K562 (cell line): ENCODE results near the gene CALU. TPM values are rescaled to one million over a fixed set of nuclear protein-coding genes. Genes with fewer than 3 reads are reported as not detected.

Experiments used
- ARID1B ChIP-seq: fragments of 450-650 bp; IDR thresholded peaks from 2 replicates; pipeline ENCODE4 v1.6.1; 2016; ENCODE audit warnings: antibody characterized with exemption, mild to moderate bottlenecking, inconsistent platforms
- ATF7 ChIP-seq: fragments of 450-650 bp; IDR thresholded peaks from 2 replicates; pipeline ENCODE4 v1.7.1; 2014; ENCODE audit warnings: mild to moderate bottlenecking, moderate library complexity
- CREM ChIP-seq: IDR thresholded peaks from 2 replicates; pipeline ENCODE4 v1.6.1; 2014; ENCODE audit warnings: antibody characterized with exemption, low read depth
- FIP1L1 ChIP-seq: fragments of 200-400 bp; formaldehyde crosslinking; IDR thresholded peaks from 2 replicates; pipeline ENCODE4 v1.6.1; 2018; ENCODE audit warnings: mild to moderate bottlenecking, low read depth, low read length; ENCODE audit not compliant: poor library complexity, severe bottlenecking
- JUN ChIP-seq, 2 experiments: sonication (generic) in 1 of 2; formaldehyde crosslinking in 1 of 2; IDR thresholded peaks; 2 replicates each; pipeline versions ENCODE4 v1.6.1 to v1.8.0; 2012 to 2022; ENCODE audit warnings: borderline replicate concordance in 2 of 2, mild to moderate bottlenecking in 2 of 2, improper control_type of control experiment in 1 of 2, low read depth in 1 of 2, low read length in 1 of 2, missing genetic modification reagents in 1 of 2
- JUND ChIP-seq, 2 experiments: IDR thresholded peaks; 2 replicates in 1 of 2; 3 replicates in 1 of 2; pipeline ENCODE4 v1.6.1; 2011; ENCODE audit warnings: borderline replicate concordance in 2 of 2, low read depth in 2 of 2, low read length in 2 of 2, improper control_type of control experiment in 1 of 2, missing biosample characterization in 1 of 2, missing genetic modification characterization in 1 of 2, missing genetic modification reagents in 1 of 2
- KLF13 ChIP-seq: fragments of 450-650 bp; IDR thresholded peaks from 2 replicates; pipeline ENCODE4 v1.6.1; 2016; ENCODE audit warnings: missing genetic modification characterization, low read depth, mild to moderate bottlenecking, missing compliant biosample characterization, moderate library complexity, borderline replicate concordance
- LARP7 ChIP-seq: fragments of 450-650 bp; IDR thresholded peaks from 2 replicates; pipeline ENCODE4 v1.6.1; 2016
- RBM14 ChIP-seq: fragments of 200-400 bp; formaldehyde crosslinking; IDR thresholded peaks from 2 replicates; pipeline ENCODE4 v1.6.1; 2018; ENCODE audit warnings: low read depth, mild to moderate bottlenecking, low read length, moderate library complexity, borderline replicate concordance; ENCODE audit not compliant: insufficient read depth
- SMAD1 ChIP-seq: fragments of 150-350 bp; IDR thresholded peaks from 2 replicates; pipeline ENCODE4 v1.6.1; 2014; ENCODE audit warnings: low read length, low read depth; ENCODE audit not compliant: partially characterized antibody
- ZNF444 ChIP-seq: fragments of 250-450 bp; sonication (Bioruptor Pico); IDR thresholded peaks from 2 replicates; pipeline ENCODE4 v1.4.0; 2020; ENCODE audit warnings: mild to moderate bottlenecking, moderate library complexity
- polyA plus RNA-seq, 8 experiments: library from polyadenylated mRNA; depleted of rRNA in 4 of 8; stranded (reverse) in 5 of 8; unstranded in 3 of 8; fragments of >200 nt; fragmentation: Nextera tagmentation in 2 of 8; fragmentation: Illumina TruSeq in 1 of 8; extraction: Ambion mirVana in 2 of 8; extraction: Trizol in 1 of 8; gene quantifications; 2 replicates each; pipeline versions ENCODE4 v1.2.1 to v1.2.3, GENCODE V29; 2011 to 2014; ENCODE audit warnings: inconsistent platforms in 1 of 8, missing spikeins in 1 of 8
- total RNA-seq, 7 experiments: library from RNA; depleted of rRNA in 6 of 7; stranded (reverse); fragments of >200 nt in 6 of 7; fragmentation: Illumina TruSeq in 2 of 7; extraction: Trizol in 2 of 7; gene quantifications; 2 replicates each; pipeline versions ENCODE4 v1.2.1 to v1.2.3, GENCODE V29; 2011 to 2021; ENCODE audit warnings: low replicate concordance in 1 of 7
- TF ChIP-seq, protein P1 (sequence below): fragments of 450-650 bp; IDR thresholded peaks from 2 replicates; pipeline ENCODE4 v1.6.1; 2016; ENCODE audit warnings: mild to moderate bottlenecking, moderate library complexity
- TF ChIP-seq, protein P2 (sequence below), 2 experiments: IDR thresholded peaks; 2 replicates each; pipeline ENCODE4 v1.6.1; 2011; ENCODE audit warnings: borderline replicate concordance in 1 of 2, control low read depth in 1 of 2, low read depth in 1 of 2, low read length in 1 of 2, mild to moderate bottlenecking in 1 of 2, mixed read lengths in 1 of 2, moderate library complexity in 1 of 2; ENCODE audit not compliant: insufficient read depth in 1 of 2, insufficient read length in 1 of 2, poor library complexity in 1 of 2, severe bottlenecking in 1 of 2; ENCODE audit errors: extremely low read depth in 1 of 2

The CALU gene
- total and polyA plus RNA-seq, 9 of the 15 experiments (the other 6 are each of a cell fraction or from before 2014, with no cell fraction given): 166 to 286 (median 215) TPM

DNA sequence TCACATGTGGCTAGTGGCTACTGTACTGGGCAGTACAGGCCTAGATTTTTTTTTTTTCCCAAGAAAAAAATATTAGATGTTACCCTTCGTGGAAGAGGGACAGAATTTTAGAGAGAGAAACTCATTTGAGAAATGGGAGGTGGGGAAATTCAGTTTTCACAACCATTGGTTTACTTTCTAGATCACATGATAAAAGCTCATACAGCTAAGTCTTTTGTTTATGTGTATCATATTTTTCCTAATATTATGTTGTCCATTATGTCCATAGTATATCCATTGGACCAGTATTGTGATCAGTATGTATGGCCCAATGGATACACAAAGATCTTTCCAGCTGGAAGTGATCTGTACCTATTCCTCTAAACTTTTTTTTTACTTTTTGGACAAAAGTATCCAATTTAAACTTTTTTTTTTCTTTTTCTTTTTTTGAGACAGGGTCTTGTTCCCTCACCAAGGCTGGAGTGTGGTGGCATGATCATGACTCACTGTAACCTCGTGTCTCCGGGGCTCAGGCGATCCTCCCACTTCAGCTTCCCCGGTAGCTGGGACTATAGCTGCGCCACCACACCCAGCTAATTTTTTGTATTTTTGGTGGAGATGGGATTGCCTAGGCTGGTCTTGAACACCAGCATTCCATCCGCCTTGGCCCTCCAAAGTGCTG, 4.1 kb downstream of the CALU start (continued):
- TF ChIP-seq CREM (peak; percentile 41), JUND (IDR thresholded peaks at IDR 0.05; ENCODE audit: borderline replicate concordance, low read depth, low read length) (peak; percentile 92), JUND (tag; IDR thresholded peaks at IDR 0.05; ENCODE audit: borderline replicate concordance, low read depth, low read length) (peak; percentile 76; the same call in 1 of the 3 replicates), ARID1B (peak; percentile 59), RBM14 (no peak), ZNF444 (CRISPR knock-in tag) (no peak), LARP7 (0 out of 2 replicates have a peak, but pooled peaks have one; percentile 64), KLF13 (tag) (peak; percentile 74), SMAD1 (no peak), FIP1L1 (no peak), ATF7 (0 out of 2 replicates have a peak, but pooled peaks have one; percentile 21), JUN (IDR thresholded peaks at IDR 0.05; ENCODE audit: borderline replicate concordance, low read depth, low read length) (peak; percentile 79; the same call in 1 of the 2 replicates), JUN (CRISPR knock-in tag; IDR thresholded peaks at IDR 0.05; ENCODE audit: borderline replicate concordance) (no peak)
- TF ChIP-seq, protein P1, sequence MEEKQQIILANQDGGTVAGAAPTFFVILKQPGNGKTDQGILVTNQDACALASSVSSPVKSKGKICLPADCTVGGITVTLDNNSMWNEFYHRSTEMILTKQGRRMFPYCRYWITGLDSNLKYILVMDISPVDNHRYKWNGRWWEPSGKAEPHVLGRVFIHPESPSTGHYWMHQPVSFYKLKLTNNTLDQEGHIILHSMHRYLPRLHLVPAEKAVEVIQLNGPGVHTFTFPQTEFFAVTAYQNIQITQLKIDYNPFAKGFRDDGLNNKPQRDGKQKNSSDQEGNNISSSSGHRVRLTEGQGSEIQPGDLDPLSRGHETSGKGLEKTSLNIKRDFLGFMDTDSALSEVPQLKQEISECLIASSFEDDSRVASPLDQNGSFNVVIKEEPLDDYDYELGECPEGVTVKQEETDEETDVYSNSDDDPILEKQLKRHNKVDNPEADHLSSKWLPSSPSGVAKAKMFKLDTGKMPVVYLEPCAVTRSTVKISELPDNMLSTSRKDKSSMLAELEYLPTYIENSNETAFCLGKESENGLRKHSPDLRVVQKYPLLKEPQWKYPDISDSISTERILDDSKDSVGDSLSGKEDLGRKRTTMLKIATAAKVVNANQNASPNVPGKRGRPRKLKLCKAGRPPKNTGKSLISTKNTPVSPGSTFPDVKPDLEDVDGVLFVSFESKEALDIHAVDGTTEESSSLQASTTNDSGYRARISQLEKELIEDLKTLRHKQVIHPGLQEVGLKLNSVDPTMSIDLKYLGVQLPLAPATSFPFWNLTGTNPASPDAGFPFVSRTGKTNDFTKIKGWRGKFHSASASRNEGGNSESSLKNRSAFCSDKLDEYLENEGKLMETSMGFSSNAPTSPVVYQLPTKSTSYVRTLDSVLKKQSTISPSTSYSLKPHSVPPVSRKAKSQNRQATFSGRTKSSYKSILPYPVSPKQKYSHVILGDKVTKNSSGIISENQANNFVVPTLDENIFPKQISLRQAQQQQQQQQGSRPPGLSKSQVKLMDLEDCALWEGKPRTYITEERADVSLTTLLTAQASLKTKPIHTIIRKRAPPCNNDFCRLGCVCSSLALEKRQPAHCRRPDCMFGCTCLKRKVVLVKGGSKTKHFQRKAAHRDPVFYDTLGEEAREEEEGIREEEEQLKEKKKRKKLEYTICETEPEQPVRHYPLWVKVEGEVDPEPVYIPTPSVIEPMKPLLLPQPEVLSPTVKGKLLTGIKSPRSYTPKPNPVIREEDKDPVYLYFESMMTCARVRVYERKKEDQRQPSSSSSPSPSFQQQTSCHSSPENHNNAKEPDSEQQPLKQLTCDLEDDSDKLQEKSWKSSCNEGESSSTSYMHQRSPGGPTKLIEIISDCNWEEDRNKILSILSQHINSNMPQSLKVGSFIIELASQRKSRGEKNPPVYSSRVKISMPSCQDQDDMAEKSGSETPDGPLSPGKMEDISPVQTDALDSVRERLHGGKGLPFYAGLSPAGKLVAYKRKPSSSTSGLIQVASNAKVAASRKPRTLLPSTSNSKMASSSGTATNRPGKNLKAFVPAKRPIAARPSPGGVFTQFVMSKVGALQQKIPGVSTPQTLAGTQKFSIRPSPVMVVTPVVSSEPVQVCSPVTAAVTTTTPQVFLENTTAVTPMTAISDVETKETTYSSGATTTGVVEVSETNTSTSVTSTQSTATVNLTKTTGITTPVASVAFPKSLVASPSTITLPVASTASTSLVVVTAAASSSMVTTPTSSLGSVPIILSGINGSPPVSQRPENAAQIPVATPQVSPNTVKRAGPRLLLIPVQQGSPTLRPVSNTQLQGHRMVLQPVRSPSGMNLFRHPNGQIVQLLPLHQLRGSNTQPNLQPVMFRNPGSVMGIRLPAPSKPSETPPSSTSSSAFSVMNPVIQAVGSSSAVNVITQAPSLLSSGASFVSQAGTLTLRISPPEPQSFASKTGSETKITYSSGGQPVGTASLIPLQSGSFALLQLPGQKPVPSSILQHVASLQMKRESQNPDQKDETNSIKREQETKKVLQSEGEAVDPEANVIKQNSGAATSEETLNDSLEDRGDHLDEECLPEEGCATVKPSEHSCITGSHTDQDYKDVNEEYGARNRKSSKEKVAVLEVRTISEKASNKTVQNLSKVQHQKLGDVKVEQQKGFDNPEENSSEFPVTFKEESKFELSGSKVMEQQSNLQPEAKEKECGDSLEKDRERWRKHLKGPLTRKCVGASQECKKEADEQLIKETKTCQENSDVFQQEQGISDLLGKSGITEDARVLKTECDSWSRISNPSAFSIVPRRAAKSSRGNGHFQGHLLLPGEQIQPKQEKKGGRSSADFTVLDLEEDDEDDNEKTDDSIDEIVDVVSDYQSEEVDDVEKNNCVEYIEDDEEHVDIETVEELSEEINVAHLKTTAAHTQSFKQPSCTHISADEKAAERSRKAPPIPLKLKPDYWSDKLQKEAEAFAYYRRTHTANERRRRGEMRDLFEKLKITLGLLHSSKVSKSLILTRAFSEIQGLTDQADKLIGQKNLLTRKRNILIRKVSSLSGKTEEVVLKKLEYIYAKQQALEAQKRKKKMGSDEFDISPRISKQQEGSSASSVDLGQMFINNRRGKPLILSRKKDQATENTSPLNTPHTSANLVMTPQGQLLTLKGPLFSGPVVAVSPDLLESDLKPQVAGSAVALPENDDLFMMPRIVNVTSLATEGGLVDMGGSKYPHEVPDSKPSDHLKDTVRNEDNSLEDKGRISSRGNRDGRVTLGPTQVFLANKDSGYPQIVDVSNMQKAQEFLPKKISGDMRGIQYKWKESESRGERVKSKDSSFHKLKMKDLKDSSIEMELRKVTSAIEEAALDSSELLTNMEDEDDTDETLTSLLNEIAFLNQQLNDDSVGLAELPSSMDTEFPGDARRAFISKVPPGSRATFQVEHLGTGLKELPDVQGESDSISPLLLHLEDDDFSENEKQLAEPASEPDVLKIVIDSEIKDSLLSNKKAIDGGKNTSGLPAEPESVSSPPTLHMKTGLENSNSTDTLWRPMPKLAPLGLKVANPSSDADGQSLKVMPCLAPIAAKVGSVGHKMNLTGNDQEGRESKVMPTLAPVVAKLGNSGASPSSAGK: peak; percentile 72
- TF ChIP-seq, protein P2, sequence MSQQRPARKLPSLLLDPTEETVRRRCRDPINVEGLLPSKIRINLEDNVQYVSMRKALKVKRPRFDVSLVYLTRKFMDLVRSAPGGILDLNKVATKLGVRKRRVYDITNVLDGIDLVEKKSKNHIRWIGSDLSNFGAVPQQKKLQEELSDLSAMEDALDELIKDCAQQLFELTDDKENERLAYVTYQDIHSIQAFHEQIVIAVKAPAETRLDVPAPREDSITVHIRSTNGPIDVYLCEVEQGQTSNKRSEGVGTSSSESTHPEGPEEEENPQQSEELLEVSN (IDR thresholded peaks at IDR 0.05; ENCODE audit: borderline replicate concordance in 1 of 2, extremely low read depth in 1 of 2, insufficient read depth in 1 of 2, insufficient read length in 1 of 2, low read depth in 1 of 2, low read length in 1 of 2, poor library complexity in 1 of 2, severe bottlenecking in 1 of 2): peak in 1 of 2 experiments; percentile 48
